NAMALWA (cell line): ENCODE results near the gene PRCC.
"Not testable (repeated sequence)": the region's sequence is repeated elsewhere in the genome, so short reads cannot be mapped to it uniquely, and the experiment has no call there.

Experiments
- DNase-seq: peaks from one replicate; pipeline ENCODE4 v3.0.0-alpha.2; 2015; ENCODE audit warnings: low spot score

Gene PRCC

GRCh38 chr1:156744344-156744743, 23.0 kb upstream of the PRCC start:
- DNase-seq: no peak

DNA sequence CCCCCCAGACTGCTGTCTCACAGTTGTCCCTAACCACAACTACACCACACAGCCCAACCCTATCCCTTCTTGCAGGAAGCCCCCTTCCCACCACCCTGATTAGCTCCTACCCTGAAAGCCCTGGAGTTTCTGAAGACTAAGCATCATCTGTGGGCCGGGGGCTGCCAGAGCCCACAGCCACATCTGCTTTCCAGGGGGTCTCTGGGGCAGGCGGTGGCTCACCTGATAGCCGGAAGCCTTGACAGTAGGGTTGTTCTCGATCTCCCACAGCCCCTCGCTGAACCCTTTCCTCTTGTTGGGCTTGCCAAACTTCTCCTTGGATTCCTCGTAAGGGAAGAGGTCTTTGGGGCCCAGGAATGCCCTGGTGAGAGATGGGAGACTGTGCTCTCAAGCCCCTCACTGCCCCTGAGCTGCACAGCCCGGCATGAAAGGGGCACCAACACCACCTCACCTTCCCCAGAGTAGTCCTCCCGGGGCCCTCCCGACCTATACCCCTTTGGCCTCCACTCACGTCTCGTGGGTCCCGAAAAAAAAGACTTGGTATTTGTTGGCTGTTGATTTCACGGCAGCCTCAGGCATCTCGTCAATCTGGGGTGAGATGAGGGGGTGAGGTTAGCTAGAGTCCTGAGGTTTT, 22.4 kb upstream of the PRCC start:
- DNase-seq: no peak

DNA sequence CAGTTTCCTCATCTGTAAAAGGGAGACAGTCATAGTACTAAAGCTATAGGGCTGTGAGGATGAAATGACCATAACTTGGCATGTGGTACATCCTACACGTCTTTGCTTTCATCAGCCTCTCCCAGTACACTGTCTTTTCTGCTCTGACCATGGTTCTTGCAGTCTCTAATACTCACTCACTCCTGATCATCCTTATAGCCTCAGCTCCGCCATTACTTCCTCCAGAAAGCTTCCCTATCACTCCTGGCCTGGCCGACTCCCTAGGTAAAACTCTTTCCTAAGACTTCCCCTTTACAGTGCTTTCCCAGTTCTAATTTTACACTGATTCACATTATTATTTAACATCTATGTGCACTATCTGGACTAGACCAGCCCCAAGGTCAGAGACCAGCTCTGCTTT, 21.5 kb upstream of the PRCC start:
- DNase-seq: no peak

- DNase-seq: no peak
These were observed 21.0 kb upstream of the PRCC start for GRCh38 chr1:156746406-156746727.

- peak; percentile 61 for DNase-seq
These were observed 20.4 kb upstream of the PRCC start for GRCh38 chr1:156746728-156747631.

GRCh38 chr1:156747742-156748669, 19.3 kb upstream of the PRCC start:
- DNase-seq: no peak

- DNase-seq: no peak
These were observed 18.5 kb upstream of the PRCC start for GRCh38 chr1:156748670-156749418.

DNA sequence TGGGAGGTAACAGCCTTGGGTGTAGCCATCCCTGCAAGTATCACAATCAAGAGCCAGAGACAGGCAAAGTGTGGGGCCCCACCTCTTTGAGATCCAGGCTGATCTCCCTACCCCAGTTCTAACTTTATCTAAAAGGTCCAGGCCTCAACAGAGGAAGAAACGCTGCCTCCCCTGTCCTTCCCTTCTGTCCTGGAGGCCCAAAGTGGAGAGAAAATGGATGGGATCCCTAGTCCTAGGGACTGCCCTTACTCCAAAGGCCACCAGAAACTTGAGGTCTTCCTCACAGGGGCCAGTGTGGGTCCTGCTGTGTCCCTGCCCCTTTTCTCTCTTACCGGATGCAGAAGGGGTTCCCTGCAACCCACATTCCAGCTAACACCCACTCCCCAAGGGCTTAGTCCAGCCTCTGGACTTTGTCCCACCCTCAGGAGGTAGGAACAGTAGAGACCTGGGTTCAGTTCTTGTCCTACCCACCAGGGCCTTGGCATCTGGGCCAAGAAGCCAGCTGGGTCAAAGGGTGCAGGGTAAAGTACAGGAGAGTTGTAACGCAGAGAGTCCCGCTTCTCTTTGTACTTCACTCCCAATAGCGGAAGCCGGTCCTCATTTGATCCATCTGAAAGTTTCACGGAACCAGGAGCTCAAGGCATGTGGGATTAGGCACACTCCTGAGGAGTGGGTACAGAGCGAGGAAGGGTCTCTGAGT, 17.8 kb upstream of the PRCC start:
- DNase-seq: peak; percentile 55

GRCh38 chr1:156750191-156750672, 17.1 kb upstream of the PRCC start:
- peak; percentile 55 for DNase-seq

DNA sequence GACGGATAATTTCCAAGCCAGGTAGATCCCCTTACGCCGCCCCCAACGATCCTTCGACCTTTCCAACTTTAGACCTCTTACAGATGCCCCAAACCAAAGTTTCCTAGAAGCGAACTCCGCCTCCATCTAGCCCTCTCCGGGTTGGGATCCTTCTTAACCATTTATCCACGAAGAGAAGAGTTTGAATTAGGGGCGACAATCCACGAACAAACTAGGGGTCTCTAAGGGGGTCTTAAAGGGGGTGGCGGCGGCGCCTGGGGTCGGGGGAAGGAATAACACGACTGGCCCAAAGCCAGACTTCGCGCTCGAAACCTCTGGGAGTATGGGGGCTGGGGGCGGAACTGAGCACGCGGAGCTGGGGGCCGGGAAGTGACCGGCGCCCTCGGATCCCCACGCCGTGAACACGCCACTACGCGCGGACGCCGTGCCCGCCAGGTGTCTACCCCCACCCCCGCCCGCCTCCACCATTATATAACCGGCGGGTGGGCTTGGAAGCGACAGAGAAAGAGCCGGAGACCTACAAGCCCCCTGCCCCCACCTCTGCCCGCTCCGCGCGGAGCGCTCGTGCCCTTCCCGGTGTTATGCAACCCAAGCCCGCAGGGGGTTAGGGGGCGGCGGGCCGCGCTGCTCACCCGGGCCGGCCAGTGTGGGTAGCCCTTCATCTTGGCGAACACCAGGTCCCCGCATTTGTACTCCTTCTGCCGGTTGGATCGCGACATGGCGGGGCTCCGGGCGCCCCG, 16.5 kb upstream of the PRCC start:
- DNase-seq: peak; percentile 61

DNA sequence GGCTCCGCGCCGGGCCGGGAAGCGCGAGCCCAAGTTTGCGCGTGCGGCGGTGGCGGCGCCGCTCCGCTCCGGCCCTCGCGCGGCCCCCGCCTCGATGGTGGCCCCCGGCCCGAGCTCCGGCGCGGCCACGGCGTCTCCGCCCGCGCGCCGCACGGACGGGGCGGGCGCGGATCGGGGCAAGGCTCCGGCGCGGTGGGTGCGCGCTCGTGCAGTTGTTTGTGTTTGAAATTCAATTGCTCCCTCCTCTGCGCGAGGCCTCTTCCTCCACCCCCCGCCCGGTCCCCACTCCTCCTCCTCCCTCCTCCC, 15.9 kb upstream of the PRCC start, which contains the start of gene HDGF:
HDGF (minus strand) TSS at position 225 of the 306 bp plus-strand sequence. CDS start 246 bp downstream, outside the sequence.
- DNase-seq: no peak

- DNase-seq: peak; percentile 97
These were observed 15.4 kb upstream of the PRCC start for GRCh38 chr1:156751757-156752481.

DNA sequence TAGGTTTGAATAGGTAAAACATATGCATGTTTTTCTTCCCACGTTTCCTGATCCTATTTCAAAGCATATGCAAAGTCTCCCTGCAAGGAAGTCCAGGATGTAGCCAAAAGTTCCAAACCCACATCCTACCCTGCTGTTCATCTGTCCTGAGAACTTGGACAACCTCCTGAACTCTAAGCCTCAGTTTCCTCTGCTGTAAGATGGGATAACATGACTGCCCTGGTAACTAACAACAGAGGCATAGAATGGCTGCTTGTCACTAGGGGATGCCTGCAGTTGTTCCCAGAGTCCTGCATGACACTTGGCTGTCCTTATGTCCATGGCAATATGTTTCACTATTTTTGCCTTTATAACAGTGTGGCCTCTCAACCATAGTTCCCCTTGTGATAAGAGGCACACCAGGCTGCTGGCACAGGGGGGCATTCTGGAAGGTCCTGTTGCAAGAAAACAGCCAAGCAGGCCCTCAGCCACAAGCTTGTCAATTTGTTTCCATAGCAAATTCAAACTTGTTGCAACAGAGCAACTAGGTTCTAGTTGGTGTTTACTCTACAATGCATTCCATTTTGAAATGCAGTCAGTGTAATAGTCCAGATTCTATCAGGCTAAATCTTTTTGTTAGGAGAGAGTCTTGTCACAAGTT, 14.4 kb upstream of the PRCC start:
- DNase-seq: peak; percentile 56

GRCh38 chr1:156754219-156754618, 13.1 kb upstream of the PRCC start:
- DNase-seq: no peak

GRCh38 chr1:156755527-156755950, 11.8 kb upstream of the PRCC start:
- DNase-seq: no peak

DNA sequence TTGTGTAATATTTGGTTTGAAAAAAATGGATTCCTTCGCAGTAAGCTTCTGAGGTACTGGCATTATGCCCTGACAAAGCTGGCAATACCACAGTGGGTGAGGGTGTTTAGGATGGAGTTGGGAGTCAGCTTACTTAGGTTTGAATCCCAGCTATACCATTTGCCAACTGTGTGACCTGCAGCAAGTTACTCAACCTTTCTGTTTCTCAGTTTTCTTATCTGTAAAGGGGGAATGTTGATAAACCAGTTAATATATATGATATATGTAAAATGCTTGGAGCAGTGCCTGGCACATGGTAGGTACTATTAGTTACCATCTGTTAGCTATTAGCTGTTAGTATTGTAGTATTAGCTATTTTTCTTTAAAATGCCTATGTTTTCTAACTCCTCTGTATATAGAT, 11.0 kb upstream of the PRCC start:
- DNase-seq: no peak

GRCh38 chr1:156757572-156758253, 9.6 kb upstream of the PRCC start:
- not testable (repeated sequence) for DNase-seq

DNA sequence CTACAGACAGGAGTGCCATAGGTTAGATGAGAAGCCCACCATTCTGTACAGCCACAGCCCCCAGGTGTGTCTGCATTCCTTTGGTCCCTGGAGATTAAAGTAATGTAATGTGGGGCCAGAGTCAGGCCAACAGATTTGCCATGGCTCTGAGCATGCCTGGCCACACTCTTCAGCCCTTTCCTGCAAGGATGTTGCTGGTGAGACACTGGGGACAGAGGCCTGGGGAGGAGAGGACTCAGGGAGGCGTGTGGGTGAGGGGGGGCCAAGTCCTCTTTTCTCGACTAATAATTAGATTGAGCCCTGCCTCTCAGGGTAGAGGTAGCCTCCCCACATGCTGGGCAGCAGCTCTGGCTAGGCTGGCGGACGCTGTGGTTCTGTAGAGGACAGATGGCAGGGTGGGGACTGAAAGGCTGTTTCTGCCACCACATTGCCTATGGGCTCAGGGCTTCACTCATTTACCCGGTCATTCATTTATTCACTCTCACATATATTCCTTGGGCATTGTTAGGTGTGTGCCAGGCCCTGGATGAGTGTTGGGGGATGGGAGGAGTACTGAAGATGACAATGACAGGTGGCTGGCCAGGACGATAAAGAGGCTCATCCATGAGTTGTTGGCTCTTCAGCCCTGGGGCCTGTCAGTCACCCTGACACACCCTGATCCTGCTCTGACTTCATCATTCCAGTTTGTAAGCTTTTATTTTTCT, 7.1 kb upstream of the PRCC start:
- DNase-seq: no peak
